Hematopoietic multipotent progenitor cell treated with erythropoietin and hydrocortisone succinate and interleukin-3 and kit ligand, for 15 days (in vitro differentiated cells): ENCODE results near the gene ZNF101.

Experiments used
- DNase-seq: peaks from one replicate; pipeline ENCODE4 v3.0.0-alpha.2; 2015; ENCODE audit warnings: low spot score

Gene ZNF101

GRCh38 chr19:19711934-19712828 lies 43.5 kb downstream of the ZNF101 start:
- no peak for DNase-seq

- DNase-seq = no peak
These were observed 51.2 kb downstream of the ZNF101 start for GRCh38 chr19:19719798-19720197.

GRCh38 chr19:19721896-19722295 lies 53.3 kb downstream of the ZNF101 start:
- DNase-seq = no peak

GRCh38 chr19:19732579-19733501 lies 64.2 kb downstream of the ZNF101 start, which contains the start of gene ZNF14:
TSS of gene ZNF14 (minus strand) at chr19:19733112. CDS start at chr19:19732958, 154 bp downstream.
- peak; percentile 42 for DNase-seq
